SH-SY5Y (cell line): Measurements from ENCODE around the gene ANXA9.

Source experiments
- GATA2 ChIP-seq: IDR thresholded peaks from 2 replicates; pipeline ENCODE4 v1.6.1; 2011; ENCODE audit warnings: mild to moderate bottlenecking, low read depth, low read length
- GATA3 ChIP-seq: IDR thresholded peaks from 2 replicates; pipeline ENCODE4 v1.6.1; 2011; ENCODE audit warnings: low read depth, mild to moderate bottlenecking, low read length, moderate library complexity

GRCh38 chr1:151013518-151013917, 31.4 kb downstream of the ANXA9 start:
- TF ChIP-seq GATA2 (no peak), GATA3 (no peak)
